HepG2 (cell line): ENCODE results near the gene VDR.

Source experiments
- EP300 ChIP-seq, 3 experiments: sonication (generic) in 1 of 3; formaldehyde crosslinking in 1 of 3; IDR thresholded peaks; 2 replicates each; pipeline versions ENCODE4 v1.5.1 to v1.6.1; 2011 to 2020; ENCODE audit warnings: low read depth in 2 of 3, low read length in 2 of 3, borderline replicate concordance in 1 of 3, improper control_type of control experiment in 1 of 3, mild to moderate bottlenecking in 1 of 3, missing genetic modification reagents in 1 of 3, moderate library complexity in 1 of 3
- FOSL2 ChIP-seq: sonication (generic); formaldehyde crosslinking; IDR thresholded peaks from 2 replicates; pipeline ENCODE4 v1.4.0; 2020; ENCODE audit warnings: missing genetic modification reagents
- KDM5A ChIP-seq: fragments of 200-600 bp; sonication (generic); IDR thresholded peaks from 2 replicates; pipeline ENCODE4 v1.7.0; 2018; ENCODE audit warnings: antibody characterized with exemption, mild to moderate bottlenecking, low read length, borderline replicate concordance
- MBNL3 ChIP-seq: fragments of 250-450 bp; sonication (Bioruptor Pico); conservative IDR thresholded peaks from 2 replicates; pipeline ENCODE4 v1.8.0; 2022; ENCODE audit warnings: mild to moderate bottlenecking, inconsistent platforms
- MEIS1 ChIP-seq: sonication (generic); formaldehyde crosslinking; IDR thresholded peaks from 2 replicates; pipeline ENCODE4 v1.9.0; 2021; ENCODE audit warnings: mild to moderate bottlenecking, missing genetic modification reagents, moderate library complexity, borderline replicate concordance
- RFX5 ChIP-seq: IDR thresholded peaks from 2 replicates; pipeline ENCODE4 v1.6.1; 2011; ENCODE audit warnings: low read depth, low read length, improper control_type of control experiment
- RXRA ChIP-seq: sonication (generic); formaldehyde crosslinking; IDR thresholded peaks from 2 replicates; pipeline ENCODE4 v1.5.1; 2020; ENCODE audit warnings: missing genetic modification reagents
- TF ChIP-seq, protein P1 (sequence below): sonication (generic); formaldehyde crosslinking; IDR thresholded peaks from 2 replicates; pipeline ENCODE4 v1.5.0; 2020; ENCODE audit warnings: mild to moderate bottlenecking, missing genetic modification reagents, moderate library complexity

DNA sequence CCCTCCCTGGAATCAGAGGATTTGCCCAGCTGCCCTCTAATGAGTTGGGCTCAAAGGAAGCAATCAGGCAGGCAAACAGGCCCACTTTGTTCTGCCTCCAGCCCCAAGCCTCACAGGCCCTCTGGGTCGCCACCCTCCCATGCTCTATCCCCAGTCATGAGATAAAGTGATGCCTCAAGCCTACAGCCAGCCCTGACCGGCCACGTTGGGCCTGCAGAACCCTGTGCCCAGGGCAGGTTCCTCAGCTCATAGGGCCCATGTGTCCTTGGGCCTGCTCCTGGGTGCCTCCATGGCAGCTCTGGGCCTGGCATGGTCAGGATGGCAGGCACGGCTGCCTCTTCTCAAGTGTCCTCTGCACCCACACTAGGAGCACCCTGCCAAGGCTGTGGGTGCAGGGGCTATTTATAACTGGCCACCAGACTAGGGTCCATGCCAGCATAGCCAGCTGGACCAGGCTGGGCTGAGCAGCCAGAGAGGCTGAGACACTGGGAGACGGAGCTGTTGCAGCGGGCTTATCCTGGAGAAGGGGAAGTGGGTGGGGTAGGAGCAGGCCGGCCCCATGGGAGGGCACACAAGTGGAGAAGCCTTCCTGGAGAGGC is 105.3 kb downstream of the VDR start:
- TF ChIP-seq MBNL3 (CRISPR knock-in tag) (no peak), MEIS1 (CRISPR knock-in tag) (no peak), EP300 (IDR thresholded peaks at IDR 0.05; ENCODE audit: low read depth in 2 of 2, low read length in 2 of 2) (no peak), EP300 (CRISPR knock-in tag; IDR thresholded peaks at IDR 0.05; ENCODE audit: borderline replicate concordance) (no peak), FOSL2 (CRISPR knock-in tag) (no peak), RFX5 (no peak), RXRA (CRISPR knock-in tag) (no peak), KDM5A (no peak)
- TF ChIP-seq, protein P1, sequence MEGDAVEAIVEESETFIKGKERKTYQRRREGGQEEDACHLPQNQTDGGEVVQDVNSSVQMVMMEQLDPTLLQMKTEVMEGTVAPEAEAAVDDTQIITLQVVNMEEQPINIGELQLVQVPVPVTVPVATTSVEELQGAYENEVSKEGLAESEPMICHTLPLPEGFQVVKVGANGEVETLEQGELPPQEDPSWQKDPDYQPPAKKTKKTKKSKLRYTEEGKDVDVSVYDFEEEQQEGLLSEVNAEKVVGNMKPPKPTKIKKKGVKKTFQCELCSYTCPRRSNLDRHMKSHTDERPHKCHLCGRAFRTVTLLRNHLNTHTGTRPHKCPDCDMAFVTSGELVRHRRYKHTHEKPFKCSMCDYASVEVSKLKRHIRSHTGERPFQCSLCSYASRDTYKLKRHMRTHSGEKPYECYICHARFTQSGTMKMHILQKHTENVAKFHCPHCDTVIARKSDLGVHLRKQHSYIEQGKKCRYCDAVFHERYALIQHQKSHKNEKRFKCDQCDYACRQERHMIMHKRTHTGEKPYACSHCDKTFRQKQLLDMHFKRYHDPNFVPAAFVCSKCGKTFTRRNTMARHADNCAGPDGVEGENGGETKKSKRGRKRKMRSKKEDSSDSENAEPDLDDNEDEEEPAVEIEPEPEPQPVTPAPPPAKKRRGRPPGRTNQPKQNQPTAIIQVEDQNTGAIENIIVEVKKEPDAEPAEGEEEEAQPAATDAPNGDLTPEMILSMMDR: no peak
